ENCODE data around the gene TMEM108. TPM values are rescaled to one million over a fixed set of nuclear protein-coding genes. Genes with fewer than 3 reads are reported as not detected.

TMEM108 gene
- polyA plus RNA-seq, 4 donors, result 1.7 to 4.0 (median 2.6) TPM

GRCh38 chr3:133269393-133269792 lies 231.2 kb downstream of the TMEM108 start:
- DNase-seq (ENCODE audit: low read depth in 4 of 4, low spot score in 2 of 4), result no peak

DNA sequence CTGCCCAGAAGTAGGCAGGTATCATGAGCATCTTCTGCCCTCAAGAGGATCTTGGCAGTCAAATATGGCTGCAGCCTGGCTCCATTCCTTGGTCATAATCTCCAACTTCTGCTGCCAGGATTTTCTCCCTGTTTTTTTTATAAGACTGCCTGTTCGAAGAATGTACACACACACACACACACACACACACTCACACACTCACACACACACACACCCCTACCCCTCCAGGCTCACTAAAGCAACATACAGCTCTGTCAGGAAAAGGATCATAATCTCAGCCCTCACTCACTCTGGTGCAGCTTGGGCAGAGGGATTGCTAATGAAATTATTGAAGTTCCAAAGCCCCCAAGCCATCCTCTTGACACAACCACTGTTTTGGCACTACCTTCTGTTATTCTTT lies 232.4 kb downstream of the TMEM108 start:
- DNase-seq (ENCODE audit: low read depth in 4 of 4, low spot score in 2 of 4), result no peak

DNA sequence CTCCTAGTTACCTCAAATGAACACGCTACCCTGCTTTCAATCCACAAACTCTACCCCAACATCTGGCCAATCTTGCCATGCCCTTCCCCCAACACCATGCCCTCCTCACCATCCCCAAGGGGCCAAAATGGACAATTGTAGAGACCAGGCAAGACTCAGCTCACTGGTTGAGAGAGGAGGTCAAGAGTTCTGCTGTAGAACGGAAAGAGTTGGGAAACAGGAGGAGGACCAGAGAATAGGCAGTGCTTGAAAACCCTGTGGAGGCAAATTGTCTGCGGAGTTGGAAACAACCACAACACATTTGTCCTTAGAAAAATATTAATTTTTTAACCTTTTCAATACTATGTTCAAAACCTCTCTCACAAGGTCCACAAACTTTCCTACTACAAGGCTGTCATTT lies 232.9 kb downstream of the TMEM108 start:
- no peak for DNase-seq (ENCODE audit: low read depth in 4 of 4, low spot score in 2 of 4)

DNA sequence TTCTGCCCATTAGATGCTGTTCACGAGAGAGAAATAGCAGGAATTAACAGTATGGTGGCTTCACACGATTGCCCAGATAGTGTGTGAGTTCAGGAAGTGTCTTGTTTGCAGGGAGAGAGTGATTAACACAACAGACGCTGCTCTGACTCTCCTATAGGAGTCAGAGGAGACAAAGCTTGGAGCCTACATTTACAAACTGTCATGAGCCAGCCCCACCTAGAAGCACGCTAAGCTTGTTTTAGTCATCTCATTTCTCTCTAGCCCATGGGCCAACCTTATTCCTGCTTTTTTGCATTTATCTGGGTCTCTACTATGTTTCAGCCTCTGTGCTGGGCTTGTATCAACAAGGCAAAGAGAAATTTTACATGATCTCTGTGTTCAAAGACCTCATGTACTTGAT lies 233.3 kb downstream of the TMEM108 start:
- no peak for DNase-seq (ENCODE audit: low read depth in 4 of 4, low spot score in 2 of 4)

GRCh38 chr3:133273346-133273745 lies 235.2 kb downstream of the TMEM108 start:
- DNase-seq (ENCODE audit: low read depth in 4 of 4, low spot score in 2 of 4), result no peak

GRCh38 chr3:133274477-133274876 lies 236.3 kb downstream of the TMEM108 start:
- DNase-seq (ENCODE audit: low read depth in 4 of 4, low spot score in 2 of 4), result no peak

DNA sequence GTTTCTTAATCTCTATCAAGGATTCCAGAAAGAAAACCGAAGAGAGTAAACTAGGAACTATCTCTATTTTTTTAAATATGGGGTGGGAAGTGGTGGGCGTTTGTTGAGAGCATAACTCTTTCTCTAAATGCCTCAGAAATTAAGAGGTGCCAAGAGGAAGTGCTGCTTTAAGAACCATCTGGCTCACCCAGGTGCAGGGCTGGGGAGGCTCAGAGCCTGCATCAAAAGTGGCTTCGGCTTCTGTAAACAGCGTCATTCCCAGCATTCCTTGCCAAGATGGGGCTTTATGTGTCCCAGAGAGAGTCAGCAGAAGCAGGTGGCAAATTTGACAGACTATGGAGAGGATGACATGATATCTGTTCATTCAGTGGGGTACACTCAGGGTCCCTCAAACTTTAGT lies 238.4 kb downstream of the TMEM108 start:
- DNase-seq (ENCODE audit: low read depth in 4 of 4, low spot score in 2 of 4), result no peak

DNA sequence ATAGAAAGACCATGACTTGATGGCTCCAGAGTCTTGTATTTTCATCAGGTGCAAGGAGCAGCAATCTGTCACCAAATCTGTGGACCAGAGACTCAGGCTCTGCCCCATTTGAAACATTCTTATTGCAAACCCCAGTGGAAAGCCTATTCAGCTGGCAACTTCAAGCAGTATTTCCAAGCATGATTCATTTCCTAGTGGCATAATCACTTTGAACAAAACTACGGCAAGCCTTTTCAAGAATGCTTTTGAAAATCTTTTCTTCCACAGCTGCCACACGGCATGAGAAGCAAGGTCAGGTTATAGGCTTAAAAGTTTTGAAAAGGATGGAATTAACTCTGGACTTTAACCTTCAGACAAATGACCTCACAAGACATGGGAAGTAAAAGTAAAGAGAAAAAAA lies 239.6 kb downstream of the TMEM108 start:
- DNase-seq (ENCODE audit: low read depth in 4 of 4, low spot score in 2 of 4), result no peak

GRCh38 chr3:133278260-133279043 lies 240.3 kb downstream of the TMEM108 start:
- DNase-seq (ENCODE audit: low read depth in 4 of 4, low spot score in 2 of 4), result no peak

- peak in 1 of 4 donors; percentile 27 for DNase-seq (ENCODE audit: low read depth in 4 of 4, low spot score in 2 of 4)
Measured at GRCh38 chr3:133280586-133280985, 242.4 kb downstream of the TMEM108 start.

GRCh38 chr3:133282236-133282635 lies 244.0 kb downstream of the TMEM108 start:
- no peak for DNase-seq (ENCODE audit: low read depth in 4 of 4, low spot score in 2 of 4)

DNA sequence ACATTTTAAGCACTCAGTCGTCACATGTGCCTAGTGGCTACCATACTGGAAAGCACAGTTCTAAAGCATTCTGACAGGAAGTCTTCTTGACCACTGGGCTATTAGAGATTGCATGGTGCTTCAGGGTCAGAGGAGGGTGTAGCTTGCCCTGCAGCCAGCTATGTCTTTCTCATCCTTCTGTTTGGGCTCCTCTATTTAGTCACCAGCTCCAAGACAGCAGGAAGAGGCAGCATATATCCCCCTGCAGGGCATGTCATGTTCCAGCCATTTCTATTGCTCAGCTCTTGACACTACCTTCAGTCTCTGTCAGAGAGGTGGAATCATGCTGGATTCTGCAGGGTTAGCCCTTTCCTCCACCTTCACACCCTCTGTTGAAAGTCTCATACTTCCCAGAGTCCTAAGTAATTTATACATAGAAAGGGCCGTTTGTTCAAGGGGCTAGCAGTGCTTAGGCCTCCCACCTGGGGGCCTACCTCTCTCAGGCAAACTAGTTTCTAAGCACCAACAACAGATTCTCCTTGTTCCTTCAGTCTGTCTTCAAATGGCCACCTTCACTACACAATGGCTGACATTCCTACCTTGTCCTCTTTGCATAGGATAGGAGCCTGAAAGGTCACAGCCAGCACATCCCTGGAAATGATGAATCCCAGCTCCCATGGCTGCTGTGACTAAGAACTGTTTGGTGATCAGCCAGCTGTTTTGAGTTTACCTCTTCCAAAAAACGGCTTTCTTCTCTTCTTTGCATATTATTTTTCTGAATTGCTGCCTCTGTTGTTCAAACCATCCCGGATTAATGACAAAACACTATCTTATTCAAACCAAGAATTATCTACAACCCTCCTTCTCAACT lies 246.0 kb downstream of the TMEM108 start:
- DNase-seq (ENCODE audit: low read depth in 4 of 4, low spot score in 2 of 4), result no peak

- no peak for DNase-seq (ENCODE audit: low read depth in 4 of 4, low spot score in 2 of 4)
Measured at GRCh38 chr3:133289322-133289721, 251.1 kb downstream of the TMEM108 start.

DNA sequence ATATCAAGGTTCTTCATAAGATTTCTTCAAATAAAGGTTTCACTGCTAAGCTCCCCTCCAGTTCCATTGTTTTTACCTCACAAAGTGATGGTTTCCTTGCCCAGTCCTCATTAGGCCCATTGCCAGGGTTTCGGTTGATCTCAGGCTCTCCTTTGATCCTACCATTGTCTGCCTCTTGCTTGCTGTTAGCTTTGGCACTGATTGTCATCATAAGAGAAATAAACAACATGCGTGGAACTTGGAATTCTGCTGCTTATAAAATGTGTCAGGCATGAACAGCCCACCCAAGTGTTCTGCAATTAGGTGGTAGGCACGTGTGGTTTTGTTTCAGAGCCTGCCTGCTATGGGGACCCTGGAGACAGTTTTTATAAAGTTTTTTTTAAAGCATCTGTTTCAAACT lies 254.1 kb downstream of the TMEM108 start:
- DNase-seq (ENCODE audit: low read depth in 4 of 4, low spot score in 2 of 4), result no peak

- no peak for DNase-seq (ENCODE audit: low read depth in 4 of 4, low spot score in 2 of 4)
Measured at GRCh38 chr3:133293397-133294110, 255.4 kb downstream of the TMEM108 start.

DNA sequence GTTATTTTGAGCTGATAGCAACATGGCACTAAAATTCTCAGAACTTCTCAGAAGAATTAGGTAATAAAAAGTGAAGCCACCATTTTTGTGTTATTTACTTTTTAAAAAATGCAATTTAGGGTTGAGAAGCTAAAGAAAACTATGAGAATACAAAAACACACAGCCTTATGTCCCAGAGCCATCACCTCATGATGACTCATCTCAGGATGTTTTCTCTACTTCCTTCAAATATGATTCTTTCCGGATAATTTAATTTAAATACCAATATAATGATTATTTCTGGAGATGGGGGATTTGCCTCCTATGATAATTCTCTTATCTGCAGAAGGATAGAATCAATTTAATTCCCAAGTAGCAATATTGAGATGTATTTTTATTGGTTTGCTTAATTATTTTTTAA lies 256.1 kb downstream of the TMEM108 start:
- DNase-seq (ENCODE audit: low read depth in 4 of 4, low spot score in 2 of 4), result no peak

GRCh38 chr3:133295199-133295901 lies 257.2 kb downstream of the TMEM108 start:
- DNase-seq (ENCODE audit: low read depth in 4 of 4, low spot score in 2 of 4), result no peak

DNA sequence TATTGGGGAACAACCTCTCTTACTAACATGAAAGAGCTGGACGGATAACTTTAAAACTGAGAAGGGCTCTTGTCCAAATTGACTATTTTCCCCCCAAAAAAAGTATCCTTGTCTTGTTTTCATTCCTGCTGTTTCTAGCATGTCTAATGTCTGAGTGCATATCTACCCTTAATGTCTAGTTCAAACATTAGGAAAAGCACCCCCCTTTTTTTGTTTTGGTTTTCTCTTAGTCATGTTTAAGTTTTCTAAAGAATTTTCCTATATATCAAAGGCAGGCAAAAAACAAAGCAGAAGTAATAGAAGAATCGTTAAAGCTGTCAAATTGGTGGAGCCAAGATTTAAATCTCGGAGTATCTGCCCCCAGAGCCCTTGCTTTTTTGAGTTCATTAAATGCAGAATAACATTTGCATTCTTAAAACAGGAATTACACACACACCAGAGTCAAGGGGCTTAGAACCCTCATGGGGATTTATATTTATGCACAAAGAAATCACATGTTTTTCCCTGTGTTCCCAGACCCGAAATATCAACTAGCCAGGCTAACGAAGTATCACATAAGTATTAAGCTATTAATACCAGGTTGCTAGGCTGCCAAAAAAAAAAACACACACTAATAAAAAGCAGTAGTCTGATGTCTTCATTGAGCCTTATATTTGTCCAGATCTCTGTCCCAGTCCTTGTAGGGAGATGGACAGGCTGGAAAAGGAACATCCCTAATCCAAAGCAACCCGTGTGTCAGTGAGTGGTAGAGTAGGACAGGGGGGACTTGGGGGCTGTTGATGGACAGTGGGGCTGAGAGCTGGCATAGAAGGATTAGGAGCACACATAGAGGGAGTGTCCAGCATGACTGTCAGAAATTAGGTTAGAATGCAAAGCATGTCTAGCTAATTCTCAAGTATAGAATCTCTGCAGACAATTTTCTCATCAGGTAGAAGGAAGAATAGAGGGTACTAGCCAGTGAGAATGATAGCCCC lies 258.0 kb downstream of the TMEM108 start:
- peak in 2 of 4 donors; percentile 6 to 7 for DNase-seq (ENCODE audit: low read depth in 4 of 4, low spot score in 2 of 4)

DNA sequence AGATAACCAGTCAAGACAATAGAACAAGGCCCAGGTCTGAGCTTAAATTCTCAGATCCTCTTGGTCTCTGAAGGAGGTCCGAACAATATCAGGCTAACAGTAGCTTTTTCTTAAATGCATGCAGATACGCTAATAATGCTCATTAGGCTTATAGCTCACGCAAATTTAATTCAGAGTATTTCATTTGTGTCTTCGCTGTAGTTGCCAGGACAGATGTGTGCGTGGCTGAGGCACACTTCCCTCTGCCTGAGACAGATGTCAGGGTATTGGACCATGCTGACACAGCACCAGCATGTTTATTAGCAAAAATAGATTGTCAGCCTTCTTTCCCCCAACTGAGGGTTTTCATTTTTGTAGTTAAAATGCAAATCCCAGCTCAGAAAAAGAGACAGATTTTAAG lies 258.8 kb downstream of the TMEM108 start:
- no peak for DNase-seq (ENCODE audit: low read depth in 4 of 4, low spot score in 2 of 4)

Measured in left renal cortex interstitium (tissue), 4 donors.